ENCODE measurements around the gene DIS3L.

DNA sequence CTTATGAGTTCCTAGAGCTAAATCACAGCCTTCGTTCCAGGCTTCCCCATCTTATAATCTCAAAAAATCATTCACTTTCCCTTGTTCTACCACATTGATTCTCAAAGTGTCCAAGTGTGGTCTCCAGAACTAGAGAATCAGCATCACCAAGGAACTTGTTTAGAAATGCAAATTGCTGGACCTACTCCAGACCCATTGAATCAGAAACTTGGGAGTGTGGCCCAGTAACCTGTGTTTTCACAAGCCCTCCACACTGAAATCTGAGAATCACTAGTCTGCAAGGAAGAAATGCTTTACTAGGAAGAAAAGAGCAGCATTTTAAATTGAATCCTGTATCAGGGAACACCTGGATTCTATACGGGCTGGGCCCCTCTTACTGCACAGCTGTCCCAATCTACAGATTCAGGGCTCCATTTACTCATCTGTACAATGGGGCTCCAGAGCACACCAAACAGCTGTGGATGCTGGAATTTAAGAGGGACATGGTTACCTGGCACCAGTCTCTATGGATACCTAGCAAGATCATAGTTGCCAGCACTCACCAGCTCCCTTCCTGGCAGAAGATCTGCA, 43.7 kb upstream of the DIS3L start:
- TF ChIP-seq POLR2AphosphoS5 (IDR thresholded peaks at IDR 0.05; ENCODE audit: insufficient read depth, low read depth, low read length) = no peak
- TF ChIP-seq, protein P1, sequence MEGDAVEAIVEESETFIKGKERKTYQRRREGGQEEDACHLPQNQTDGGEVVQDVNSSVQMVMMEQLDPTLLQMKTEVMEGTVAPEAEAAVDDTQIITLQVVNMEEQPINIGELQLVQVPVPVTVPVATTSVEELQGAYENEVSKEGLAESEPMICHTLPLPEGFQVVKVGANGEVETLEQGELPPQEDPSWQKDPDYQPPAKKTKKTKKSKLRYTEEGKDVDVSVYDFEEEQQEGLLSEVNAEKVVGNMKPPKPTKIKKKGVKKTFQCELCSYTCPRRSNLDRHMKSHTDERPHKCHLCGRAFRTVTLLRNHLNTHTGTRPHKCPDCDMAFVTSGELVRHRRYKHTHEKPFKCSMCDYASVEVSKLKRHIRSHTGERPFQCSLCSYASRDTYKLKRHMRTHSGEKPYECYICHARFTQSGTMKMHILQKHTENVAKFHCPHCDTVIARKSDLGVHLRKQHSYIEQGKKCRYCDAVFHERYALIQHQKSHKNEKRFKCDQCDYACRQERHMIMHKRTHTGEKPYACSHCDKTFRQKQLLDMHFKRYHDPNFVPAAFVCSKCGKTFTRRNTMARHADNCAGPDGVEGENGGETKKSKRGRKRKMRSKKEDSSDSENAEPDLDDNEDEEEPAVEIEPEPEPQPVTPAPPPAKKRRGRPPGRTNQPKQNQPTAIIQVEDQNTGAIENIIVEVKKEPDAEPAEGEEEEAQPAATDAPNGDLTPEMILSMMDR (IDR thresholded peaks at IDR 0.05; ENCODE audit: extremely low read depth in 1 of 2, insufficient read depth in 1 of 2, low read depth in 1 of 2, low read length in 2 of 2) = no peak
- no peak for TF ChIP-seq POLR2A (IDR thresholded peaks at IDR 0.05; ENCODE audit: low read depth, low read length)
